Type B pancreatic cell (in vitro differentiated cells): ENCODE data around the gene ZDHHC14. TPM values are rescaled to one million over a fixed set of nuclear protein-coding genes. Genes with fewer than 3 reads are reported as not detected.

Source experiments
- DNase-seq: peaks from one replicate; pipeline ENCODE4 v3.0.0; 2021; ENCODE audit warnings: mixed read lengths; ENCODE audit not compliant: unreplicated experiment; ENCODE audit errors: extremely low spot score
- H3K27ac Mint-ChIP-seq: 2 replicates; pipeline ENCODE4 v1.8.0; 2021; ENCODE audit warnings: mild to moderate bottlenecking, mixed read lengths
- H3K27me3 Mint-ChIP-seq: 2 replicates; pipeline ENCODE4 v1.8.0; 2021; ENCODE audit warnings: mixed read lengths
- H3K36me3 Mint-ChIP-seq: 2 replicates; pipeline ENCODE4 v1.8.0; 2021; ENCODE audit warnings: mixed read lengths
- H3K4me1 Mint-ChIP-seq: one replicate; pipeline ENCODE4 v1.8.0; 2021; ENCODE audit warnings: mixed read lengths; ENCODE audit not compliant: unreplicated experiment
- H3K4me3 Mint-ChIP-seq: 2 replicates; pipeline ENCODE4 v1.8.0; 2021; ENCODE audit warnings: mild to moderate bottlenecking, mixed read lengths
- H3K9me3 Mint-ChIP-seq: 2 replicates; pipeline ENCODE4 v1.8.0; 2021; ENCODE audit warnings: mixed read lengths
- total RNA-seq: library from RNA; stranded (reverse); gene quantifications from 2 replicates; pipeline ENCODE4 v1.2.1, GENCODE V29; 2021; ENCODE audit warnings: low replicate concordance
- TF ChIP-seq, protein P1 (sequence below): fragments of 200-600 bp; sonication (generic); conservative IDR thresholded peaks from 2 replicates; pipeline ENCODE4 v1.5.0; 2021; ENCODE audit warnings: antibody characterized with exemption, mild to moderate bottlenecking

The ZDHHC14 gene
- total RNA-seq, 1 donor from 2014 or later: 11.1 TPM

DNA sequence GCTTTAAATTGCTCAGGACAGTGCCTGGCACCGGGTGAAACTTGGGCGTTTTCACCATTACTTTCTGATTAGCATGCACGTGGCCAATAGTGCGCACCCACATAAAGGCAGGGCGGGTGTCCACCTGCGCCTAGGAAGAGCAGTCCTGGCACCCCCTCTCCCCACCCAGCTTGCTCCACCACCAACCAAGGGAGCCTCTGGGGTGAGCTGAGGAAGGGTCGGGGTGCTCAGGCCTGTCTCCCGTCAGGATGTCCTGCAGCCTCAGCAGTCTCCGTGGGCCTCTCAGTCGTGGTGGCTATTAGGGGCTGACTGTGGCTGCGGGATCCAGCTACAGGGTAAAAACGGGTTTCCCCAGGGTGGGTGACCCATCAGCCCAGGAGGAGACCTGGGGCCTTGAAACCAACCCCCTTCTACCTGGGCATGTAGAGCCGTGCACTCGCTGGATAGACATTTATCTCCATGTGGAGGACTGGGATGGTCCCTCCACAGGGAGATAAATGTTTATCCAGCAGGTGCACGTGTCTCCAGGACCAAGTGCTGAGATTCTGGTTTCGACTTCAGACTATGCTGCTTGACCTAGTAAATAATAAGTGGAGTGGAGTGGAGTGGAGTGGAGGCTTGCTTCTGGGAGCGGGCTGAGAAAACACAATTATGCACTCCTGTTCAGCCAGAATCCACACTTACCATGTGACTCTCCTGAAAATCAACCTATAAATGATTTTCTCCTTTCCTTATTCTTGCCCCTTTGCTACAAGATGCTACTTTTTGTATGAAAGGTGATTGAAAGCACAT lies 91.1 kb downstream of the ZDHHC14 start:
- Mint-ChIP-seq H3K4me3 (no peak overlapping the region), H3K9me3 (no peaks in the 10 kb centered on the region), H3K27me3 (no peaks in the 10 kb centered on the region), H3K4me1 (no peaks in the 10 kb centered on the region), H3K27ac (no peak overlapping the region), H3K36me3 (no peaks in the 10 kb centered on the region)
- no peak for DNase-seq
- TF ChIP-seq, protein P1, sequence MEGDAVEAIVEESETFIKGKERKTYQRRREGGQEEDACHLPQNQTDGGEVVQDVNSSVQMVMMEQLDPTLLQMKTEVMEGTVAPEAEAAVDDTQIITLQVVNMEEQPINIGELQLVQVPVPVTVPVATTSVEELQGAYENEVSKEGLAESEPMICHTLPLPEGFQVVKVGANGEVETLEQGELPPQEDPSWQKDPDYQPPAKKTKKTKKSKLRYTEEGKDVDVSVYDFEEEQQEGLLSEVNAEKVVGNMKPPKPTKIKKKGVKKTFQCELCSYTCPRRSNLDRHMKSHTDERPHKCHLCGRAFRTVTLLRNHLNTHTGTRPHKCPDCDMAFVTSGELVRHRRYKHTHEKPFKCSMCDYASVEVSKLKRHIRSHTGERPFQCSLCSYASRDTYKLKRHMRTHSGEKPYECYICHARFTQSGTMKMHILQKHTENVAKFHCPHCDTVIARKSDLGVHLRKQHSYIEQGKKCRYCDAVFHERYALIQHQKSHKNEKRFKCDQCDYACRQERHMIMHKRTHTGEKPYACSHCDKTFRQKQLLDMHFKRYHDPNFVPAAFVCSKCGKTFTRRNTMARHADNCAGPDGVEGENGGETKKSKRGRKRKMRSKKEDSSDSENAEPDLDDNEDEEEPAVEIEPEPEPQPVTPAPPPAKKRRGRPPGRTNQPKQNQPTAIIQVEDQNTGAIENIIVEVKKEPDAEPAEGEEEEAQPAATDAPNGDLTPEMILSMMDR: no peak

DNA sequence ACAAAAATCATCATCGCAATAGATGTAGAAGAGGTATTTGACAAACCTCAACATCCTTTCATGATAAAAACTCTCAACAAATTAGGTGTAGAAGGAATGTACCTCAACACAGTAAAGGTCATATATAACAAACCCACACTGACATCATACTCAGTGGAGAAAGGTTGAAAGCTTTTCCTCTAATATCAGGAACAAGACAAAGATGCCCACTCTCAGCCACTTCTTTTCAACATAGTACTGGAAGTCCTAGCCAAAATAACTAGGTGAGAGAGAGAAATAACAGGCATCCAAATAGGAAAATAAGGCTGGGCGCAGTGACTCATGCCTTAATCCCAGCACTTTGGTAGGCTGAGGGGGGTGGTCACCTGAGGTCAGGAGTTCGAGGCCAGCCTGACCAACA lies 95.8 kb downstream of the ZDHHC14 start:
- Mint-ChIP-seq H3K27ac (no peak overlapping the region), H3K27me3 (no peaks in the 10 kb centered on the region), H3K4me3 (no peak overlapping the region), H3K36me3 (no peaks in the 10 kb centered on the region), H3K4me1 (no peaks in the 10 kb centered on the region), H3K9me3 (no peaks in the 10 kb centered on the region)
- TF ChIP-seq, protein P1: no peak
- DNase-seq: no peak

DNA sequence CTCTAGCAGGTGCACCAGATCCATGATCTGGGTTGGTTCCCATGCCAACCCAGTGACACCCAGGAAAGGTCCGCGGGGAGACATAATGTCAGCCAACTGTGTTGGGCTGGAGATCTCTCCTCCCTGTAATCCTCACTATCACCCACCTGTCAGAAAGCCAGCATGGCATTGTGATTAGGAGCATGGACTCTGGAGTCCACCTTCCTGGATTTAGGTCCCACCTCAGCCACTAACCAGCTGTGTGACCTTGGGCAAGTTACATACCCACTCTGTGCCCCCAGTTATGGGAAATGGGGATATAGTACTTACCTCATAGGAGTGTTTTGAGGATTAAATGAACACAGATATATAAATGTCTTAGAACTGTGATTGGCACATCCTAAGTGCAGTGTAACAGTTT lies 97.9 kb downstream of the ZDHHC14 start:
- Mint-ChIP-seq H3K36me3 (no peaks in the 10 kb centered on the region), H3K27me3 (no peaks in the 10 kb centered on the region), H3K4me1 (no peaks in the 10 kb centered on the region), H3K27ac (no peak overlapping the region), H3K9me3 (no peaks in the 10 kb centered on the region), H3K4me3 (no peak overlapping the region)
- DNase-seq: no peak
- TF ChIP-seq, protein P1: no peak

DNA sequence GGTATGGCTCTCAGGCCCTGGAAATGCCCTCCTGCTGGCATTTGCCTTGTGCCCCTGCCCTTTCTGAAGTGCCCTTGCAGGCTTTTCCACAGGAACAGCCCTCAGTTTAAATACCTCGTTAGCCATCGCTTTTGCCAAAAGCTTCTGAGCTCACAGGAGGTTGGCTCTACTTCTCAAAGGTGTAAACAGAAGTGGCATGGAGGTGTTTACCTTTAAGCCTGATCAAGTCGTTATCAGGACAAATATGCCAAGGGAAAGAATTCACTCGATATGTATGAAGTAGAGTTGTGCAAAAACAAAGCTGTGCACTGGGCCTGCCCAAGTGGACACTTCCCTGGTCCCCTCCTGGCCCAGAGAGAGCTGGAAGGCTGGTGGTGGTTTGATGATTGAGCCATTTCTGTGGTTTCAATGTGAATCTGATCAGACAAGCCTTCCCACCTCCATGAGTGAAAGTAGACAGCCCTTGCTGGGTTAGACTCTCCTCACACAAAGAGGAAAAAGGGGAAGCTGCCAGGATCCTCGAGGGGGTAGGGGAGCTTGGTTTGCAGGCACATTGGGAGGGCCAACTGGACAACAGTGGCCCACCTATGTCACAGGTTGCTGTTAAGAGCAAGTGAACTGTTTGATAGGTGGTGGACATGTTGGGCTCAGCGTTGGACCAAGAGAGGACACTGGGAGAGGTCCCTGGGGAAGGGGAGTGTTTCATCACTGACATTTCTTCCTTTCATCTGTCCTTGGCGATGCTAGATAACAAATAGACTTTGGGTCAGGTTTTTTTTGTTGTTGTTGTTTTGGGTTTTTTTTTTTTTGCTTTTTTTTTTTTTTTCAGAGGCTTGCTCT lies 98.7 kb downstream of the ZDHHC14 start:
- Mint-ChIP-seq H3K36me3 (no peaks in the 10 kb centered on the region), H3K27me3 (no peaks in the 10 kb centered on the region), H3K27ac (no peak overlapping the region), H3K9me3 (no peaks in the 10 kb centered on the region), H3K4me1 (no peaks in the 10 kb centered on the region), H3K4me3 (no peak overlapping the region)
- TF ChIP-seq, protein P1: no peak
- DNase-seq: no peak

DNA sequence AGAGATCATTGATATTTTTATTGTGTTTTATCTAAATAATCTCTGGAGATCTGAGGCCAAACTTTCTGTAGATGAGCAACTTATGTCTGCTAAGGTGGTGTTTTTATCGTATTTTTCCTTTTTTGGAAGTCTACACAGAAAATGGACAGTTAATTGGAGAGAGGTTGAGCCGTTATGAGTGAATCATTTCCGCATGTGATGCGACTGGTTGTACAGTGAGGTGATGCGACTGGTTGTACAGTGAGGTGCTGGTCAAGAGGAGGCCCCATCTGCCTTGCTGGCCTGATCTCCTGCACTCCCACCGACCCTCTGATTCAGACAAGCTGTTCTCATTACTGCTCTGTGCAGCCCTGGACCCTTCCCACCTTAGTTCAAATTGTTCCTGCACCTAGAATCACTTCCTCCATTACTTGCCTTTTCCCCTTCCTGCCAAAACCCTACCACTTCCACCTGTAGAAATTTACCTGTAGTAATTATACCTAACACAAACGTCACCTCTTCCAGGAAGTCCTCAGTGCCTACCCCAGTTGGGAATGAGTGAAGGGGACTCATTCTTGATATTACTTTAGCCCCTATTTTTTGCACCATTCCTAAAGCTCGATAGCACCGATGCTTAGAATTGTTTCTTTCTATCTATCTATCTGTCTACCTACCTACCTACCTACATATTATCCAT lies 100.3 kb downstream of the ZDHHC14 start:
- Mint-ChIP-seq H3K36me3 (no peaks in the 10 kb centered on the region), H3K9me3 (no peaks in the 10 kb centered on the region), H3K27ac (no peak overlapping the region), H3K4me1 (peaks cover under 1% of the 10 kb centered on the region), H3K27me3 (no peaks in the 10 kb centered on the region), H3K4me3 (no peak overlapping the region)
- TF ChIP-seq, protein P1: no peak
- DNase-seq: no peak
